Embryonic facial prominence (tissue), 1 donor: ENCODE measurements around the gene AHI1.

Experiments
- DNase-seq: peaks from one replicate; pipeline ENCODE4 v3.0.0-alpha.2; 2016; ENCODE audit errors: extremely low spot score

The AHI1 gene

DNA sequence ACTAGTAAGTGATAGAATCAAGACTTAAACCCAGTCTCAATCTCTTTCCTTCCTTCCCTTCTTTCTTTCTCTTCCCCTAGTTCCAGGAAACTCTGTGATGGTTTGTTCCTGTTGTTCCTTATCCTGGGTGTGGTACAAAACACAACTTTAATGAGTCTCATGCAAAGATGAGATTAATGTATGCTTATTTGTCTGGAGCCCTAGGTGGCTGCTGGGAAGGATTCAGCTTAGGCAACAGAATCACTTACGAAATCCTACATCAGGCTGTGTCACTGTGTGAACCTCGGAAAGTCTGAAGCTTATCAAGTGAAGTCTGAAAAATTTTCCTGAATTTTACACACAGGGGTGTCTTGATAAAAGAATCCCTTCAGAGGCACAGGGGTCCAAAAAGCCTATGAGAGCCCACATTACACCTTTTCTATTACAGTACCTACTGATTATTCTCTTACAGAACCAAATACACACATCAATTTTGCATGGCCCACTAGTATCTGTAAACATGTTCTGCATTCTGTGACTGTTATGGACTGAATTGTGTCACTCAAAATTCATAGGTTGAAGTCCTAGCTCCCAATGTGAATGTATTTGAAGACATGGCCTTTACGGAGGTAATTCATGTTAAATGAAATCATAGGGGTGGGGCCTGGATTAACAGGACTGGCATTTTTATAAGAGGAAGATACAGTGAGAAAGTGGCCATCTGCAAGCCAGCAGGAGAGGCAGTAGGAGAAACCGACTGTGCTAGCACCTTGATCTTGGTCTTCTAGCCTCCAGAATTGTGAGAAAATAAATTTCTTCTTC lies 171.7 kb downstream of the AHI1 start:
- no peak for DNase-seq

DNA sequence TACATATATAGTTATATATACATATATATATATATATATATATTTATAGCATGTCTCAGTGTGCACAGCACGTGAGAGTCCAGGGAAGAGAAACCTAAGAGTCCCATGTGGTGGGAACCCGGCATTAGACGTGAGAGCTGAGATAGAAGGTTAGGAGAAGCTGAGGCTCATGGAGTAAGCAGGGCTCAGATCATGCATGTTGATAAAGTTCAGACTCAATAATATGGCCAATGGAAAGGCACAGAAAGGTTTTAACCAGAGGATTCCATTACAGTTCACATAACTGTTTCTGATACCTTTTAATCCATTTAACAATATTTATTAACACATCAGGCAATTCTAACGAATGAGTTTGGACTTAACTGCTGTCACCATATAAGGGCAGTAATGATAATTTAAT lies 173.0 kb downstream of the AHI1 start:
- no peak for DNase-seq

DNA sequence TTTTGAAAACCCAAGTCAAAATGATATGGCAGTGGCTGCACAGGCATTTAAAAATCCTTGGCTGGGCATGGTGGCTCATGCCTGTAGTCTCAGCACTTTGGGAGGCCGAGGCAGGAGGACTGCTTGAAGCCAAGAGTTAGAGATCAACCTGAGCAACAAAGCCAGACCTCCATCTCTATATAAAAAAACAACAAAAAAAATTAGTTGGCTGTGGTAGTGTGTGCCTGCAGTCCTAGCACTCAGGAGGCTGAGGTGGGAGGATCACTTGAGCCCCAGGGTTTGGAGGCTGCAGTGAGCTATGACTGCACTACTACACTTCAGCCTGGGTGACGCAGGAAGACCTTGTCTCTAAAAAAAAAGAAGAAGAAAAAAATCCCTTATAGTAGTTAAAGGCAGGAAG lies 173.6 kb downstream of the AHI1 start:
- no peak for DNase-seq

DNA sequence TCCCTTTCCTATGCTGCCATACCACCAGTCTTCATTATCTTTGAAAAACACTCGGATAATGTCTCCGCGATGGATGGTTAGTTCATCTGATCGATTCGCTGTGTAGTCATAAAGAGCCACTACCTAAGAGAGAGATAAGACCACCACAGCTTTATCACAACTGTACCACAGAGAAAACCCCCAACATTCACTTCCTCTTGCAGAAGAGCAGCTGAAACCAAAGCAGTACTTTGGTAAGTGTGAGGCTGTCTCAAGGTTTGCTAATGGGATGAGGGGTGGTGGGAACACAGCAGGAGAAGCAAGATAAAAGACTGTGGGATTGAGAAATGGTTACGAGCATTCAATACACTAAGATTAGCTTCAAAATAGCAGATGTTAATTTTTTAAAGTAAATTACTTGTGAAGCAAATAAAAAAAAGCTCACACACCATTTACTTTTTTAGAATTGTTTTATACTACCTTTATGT lies 174.3 kb downstream of the AHI1 start:
- no peak for DNase-seq

DNA sequence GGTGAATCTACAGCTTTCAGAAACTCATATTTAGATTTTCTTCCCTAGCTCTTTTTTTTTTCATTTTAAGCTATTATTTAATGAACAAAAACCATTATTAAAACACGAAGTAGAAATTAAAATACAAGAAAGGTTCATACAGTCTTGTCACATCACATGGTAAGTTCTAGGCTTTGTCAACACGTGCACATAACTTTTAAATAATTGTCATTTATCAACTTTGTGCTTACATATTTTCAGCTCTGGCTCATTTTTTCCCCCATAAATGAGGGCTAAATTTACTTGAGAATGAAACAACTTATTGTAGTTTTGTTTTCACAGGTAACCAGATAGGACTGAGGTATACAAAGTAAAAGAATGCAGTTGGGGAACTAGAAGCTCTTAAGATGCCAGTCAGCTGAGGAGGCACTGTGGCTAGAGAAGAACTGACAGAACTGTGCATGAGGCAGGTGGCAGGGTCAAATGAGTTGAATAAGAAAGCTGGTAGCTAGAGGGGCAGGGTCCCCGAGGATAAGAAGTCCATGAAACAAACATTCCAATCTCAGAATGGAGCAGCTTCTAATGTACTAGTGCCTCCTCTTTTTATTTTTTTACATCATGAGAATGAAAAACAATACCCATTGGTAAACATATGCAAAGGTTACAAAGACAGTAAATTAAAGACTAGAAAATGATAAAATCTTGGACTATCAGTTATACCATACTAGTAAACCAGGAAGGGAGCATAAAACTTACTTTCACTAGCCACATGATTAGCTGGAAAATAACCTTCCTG lies 174.9 kb downstream of the AHI1 start:
- no peak for DNase-seq

DNA sequence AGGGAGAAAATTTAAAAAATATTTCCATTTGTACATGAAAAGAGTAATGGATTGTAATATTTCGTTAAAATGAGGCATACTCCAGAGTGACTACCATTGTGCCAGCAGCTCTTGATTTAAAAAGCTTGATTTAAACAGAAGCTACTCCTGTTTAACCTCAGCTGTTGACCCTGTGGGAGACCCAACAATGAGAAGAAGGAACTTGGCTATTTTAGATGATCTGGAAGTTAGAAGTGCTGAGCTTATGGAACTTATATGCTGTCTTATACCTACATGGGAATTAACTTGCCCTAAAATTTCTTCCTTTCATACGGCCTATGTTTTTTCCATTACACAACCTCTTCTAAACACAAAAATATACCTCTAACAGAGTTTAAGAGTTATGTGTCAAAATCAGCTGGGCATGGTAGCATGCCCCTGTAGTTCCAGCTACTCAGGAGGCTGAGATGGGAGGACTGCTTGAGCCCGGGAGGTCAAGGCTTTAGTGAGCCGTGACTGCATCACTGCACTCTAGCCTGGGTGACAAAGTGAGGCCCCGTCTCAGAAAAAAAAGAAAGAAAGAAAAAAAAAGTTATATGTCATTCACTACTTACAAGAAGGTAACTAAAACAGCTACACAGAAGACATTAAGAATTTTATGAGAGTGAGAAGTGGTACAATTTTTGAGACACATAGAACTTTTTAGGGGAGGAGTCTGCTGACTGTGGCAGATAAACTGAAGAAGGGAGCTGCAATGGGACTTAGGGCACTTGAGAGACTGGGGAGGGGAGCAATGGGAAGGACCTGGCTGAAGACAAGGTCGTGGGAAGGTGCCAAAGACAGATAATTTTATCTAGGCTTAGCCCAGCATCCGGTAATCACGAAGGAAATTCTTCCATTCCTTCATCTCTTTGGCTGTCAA lies 176.6 kb downstream of the AHI1 start:
- no peak for DNase-seq

DNA sequence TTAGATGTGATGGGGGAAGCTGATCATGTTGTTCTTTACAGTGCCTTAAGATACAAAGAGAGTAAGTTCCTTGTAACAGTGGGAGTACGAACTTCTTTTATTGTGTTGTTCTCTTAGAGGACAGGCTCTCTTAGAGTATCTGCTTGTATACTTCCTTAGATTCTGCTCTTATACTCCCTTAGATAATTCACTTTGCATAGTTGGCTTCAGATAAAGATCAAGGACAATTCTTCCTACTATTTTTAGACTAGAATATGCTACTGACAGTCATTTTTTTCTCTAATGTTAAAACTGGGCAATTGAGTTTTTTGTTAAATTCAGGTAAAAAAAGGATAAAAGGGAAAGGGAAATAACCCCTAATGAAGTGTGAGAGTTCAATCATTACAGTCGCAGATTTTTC lies 177.7 kb downstream of the AHI1 start:
- no peak for DNase-seq

DNA sequence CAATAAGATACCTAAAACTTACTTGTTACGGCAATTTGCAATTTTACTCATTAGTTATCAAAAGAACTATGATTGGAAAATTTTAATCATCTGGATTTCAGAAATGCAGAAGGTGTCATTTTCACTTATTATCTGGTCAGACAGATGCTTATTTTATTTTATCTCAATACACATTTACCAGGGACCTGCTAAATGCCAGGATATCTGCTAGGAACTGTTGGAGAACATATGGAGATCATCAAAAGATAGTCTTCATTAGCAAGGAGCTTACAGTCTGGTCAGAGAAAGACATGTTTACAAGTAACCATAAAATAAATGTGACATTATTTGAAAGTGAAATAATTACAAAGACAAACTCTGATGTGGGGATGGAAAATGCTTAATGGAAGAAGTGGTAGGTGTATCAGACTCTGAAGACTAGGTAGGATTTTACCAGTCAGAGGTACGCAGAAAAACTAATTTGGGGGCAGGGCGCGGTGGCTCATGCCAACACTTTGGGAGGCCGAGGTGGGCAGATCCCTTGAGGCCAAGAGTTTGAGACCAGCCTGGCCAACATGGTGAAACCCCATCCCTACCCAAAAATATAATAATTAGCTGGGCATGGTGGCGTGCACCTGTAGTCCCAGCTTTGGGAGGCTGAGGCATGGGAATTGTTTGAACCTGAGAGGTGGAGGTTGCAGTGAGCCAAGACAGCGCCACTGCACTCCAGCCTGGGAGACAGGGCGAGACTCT lies 178.6 kb downstream of the AHI1 start:
- no peak for DNase-seq

DNA sequence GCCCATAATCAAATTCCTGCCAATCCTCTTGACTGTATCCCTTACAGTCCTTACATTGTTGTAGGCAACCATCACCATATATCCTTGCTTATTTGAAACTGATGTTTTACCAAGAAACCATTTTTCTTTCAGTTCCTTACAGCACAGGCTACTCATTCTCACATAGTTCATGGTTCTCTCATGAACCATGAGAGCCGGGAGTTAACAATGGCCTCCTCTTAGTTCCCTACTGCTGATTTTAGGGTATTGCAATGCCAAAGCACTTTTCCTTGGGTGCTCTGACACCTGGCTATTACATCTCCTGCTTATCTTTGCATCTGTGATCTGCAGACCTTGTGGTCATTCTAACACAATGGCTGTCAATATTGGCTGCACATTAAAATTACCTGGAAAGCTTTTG lies 183.0 kb downstream of the AHI1 start:
- no peak for DNase-seq

DNA sequence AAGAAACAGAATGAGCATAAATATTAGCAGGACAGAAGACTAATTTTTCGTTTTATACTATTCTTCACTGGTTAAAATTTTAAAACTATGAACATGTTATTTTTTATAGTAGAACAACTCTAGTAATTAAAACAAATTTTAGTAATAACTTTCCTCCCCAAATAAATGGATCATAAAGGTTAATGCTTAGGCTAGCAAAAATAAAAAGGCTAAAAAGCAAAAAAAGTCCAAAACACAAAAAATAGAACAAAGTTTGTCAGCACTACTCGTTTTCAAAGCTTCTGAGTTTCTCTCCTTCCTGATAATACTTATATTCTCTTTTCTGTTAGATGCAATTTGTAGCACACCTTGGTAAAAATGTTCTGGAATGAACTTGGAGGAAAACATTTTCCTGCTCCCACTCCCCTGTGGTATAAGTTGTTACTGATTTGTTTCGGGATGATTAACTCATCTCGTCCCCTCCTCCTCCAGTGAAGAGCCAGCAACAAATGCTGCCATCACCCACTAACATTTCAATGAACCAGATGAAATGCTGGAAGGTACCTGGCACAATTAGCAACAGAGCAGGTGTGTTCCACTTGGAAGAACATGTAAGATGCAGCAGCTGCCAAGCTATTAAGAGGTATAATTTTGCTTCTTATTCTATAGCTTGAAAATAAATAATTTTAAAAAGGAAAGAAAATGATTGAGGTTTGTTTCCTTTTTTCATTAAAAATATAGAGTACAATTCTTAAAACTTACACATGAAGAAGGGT lies 185.9 kb downstream of the AHI1 start:
- DNase-seq = no peak

DNA sequence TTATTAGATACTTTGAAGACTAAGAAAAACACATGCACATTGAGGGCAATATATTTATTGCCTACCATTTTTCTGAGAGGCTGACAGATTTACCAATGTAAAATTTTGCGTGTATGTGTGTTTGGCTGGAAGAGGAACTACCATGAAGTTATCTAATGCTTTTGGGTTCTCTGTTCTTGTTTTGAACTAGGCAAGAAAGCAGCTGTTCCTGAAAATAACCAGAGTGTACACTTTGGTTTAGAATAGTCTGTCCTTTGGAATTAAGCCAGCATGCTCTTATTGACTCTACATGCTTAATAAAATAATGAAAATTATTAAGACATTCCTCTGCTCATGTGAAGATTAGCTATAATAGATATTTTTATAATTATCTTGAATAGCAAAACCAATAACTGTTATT lies 187.2 kb downstream of the AHI1 start:
- DNase-seq = no peak

DNA sequence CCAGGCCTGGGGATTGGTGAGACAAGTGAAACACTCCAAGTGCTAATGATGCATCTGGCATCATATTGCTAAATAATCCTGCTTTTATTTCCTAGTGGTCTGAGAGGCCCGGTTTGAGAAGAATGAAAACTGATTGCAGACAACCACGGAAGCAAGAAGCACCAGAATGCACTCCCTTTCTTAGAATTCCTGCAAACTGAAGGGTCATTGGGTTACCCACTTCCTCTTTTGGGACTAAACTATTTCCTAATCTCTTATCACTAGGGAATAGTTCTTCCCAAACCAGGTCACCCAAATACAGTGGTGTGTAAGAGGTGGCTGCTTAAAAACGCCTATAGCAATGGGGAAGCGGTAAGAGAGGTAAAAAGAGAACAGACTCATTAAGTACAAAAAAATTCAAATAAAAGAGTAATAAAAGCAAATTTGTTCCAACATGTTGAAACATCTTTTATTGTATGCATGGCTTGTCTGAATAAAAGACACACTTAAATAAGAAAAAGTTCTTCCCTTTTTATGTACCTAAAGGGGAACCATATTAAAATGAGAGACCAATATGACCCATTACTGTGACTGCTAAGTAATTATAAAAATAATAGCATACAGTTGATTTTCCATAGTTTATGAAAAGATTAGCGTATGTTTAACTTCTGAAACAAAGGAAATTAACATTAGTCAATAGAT lies 190.7 kb downstream of the AHI1 start:
- DNase-seq = no peak

DNA sequence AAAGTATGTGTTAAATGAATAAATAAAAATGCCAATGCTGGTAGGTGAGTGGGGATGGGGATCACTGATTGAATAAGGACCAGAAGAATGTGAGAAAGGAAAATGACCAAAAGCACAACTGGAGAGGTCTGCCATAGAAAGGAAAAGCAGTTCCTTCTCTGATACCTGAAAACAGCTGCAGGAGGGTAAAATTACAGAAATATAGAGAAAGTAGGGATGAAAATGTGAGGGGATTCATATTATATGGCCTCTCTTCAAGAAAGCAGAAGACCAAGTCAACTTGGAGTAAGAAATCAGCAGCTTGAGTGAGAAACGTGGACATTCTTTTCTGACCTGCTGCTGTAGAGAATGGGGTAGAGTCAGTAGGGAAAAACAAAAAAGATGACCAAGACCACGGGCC lies 191.4 kb downstream of the AHI1 start:
- DNase-seq = no peak

DNA sequence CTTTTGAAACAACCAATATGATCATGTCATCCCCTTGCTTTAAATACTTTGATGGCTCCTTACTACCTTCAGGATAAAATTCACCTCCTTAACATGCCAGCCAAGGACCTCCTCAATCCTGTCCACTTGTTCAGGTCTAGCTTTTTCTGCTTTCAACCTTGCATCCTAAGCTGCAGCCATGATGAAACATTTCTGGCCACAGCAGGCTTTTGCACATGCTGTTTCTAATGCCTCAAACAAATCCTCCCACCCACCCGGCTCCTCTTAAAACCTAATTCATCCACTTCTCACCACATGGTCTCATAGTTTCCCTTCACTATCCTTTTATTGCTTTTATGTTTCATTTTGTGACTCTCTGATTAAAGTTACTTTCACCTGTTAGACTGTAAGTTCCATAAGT lies 191.9 kb downstream of the AHI1 start:
- DNase-seq = no peak

DNA sequence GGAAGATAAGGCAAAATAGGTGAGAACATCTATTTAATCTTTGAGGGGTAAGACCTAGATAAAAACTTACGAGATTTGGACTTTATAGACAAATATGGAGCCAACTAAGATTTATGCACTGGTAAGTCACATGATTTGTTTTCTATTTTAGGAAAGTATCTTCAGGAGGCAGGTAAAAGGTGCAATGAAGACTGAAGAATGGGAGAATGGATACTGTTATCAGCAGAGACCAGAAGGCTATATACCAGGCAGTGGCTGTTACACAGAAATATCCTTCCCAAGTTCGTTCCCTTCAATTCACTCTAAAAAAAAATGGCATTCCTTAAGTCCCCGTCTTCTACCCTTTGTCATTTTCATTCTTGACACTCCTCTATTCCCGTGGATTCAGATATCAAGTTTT lies 192.7 kb downstream of the AHI1 start:
- no peak for DNase-seq

DNA sequence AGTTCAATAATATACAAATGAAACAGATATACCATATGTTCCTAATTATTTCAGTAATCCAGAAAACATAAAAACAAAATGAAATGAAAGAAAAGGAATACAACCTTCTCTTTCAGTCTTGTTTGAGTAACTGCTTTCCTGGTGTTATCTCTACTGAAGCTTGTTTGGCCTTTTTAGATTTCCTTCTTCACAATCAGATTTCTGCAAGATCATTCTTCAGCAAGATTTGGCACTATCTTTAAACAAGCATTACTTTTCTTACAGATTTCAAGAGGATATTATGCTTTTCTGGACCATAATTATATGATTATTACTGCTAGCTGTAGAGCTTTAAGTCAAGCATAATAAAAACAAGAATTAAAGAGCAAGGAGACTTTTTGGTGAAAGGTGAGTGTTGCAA lies 196.2 kb downstream of the AHI1 start:
- no peak for DNase-seq

DNA sequence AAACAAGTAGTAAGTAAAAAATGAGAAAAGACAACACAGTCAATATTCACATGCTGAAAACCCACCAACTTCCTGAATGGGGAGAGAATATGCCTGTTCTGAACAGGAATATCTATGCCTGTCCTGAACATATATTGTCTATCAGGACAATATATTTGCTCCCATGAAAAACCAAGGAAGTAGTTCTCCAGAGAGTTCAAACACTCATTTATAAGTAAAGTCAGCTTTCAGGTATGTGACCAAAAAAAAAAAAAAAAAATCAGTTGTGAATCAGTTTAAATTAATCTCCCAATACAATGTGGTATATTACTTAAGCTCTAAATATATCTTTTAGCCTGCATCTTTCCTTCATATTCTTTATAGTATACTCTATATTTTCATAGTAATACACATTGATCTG lies 197.0 kb downstream of the AHI1 start:
- DNase-seq = no peak

DNA sequence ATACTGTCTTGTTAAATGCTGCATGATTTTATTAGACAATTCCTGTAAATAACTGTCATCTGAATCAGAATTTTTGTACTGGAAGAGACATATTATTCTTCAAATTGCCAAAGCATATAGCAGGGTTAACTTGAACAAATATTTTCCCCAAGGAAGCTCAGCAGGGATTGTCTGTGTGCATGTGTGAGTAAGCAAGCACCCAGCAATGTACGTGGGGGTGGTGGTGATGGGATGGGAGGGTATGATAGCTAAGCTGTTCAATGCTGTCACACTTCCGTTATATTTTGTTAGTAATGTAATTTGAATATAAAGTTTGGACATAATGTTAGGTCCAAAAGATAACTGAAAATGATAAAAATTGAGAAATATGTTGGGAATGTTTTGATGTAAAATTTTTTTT lies 198.3 kb downstream of the AHI1 start:
- no peak for DNase-seq

DNA sequence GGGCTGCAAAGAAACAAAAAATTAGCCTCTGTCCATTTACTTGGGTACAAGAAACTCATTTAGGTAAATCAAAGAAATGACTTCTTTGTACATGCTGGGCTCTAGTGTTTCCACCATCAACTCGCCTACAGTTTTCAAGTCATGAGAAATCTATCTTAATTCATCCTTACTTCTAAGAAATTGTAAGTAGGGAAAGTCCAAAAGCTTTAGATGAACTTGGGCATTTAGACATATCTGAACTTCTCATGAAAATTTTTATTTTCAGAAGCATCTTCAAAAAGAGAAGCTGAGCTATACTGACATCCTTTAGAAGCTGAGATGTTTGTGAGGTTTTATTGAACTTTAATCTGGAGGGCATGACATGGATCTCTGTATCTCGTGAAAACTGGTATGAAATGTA lies 199.1 kb downstream of the AHI1 start:
- DNase-seq = no peak

DNA sequence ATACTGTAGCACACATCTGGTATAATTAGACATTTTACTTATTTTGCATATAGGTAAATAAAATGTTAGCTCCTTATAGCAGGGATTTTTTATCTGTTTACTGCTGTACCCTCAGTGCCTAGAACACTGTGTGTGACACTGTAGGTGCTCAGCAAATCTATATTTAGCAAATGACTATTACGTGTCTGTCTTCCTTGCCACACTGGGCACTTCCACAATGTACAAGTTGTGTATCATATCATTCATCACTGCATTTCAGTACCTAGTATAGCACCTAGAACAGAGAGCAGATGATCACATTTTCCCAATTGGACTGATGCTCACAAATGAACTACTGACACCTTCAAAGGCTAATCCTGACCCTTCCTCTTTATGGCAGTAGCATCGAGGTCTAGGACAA lies 200.8 kb downstream of the AHI1 start:
- DNase-seq = no peak
